Measurements from ENCODE around the gene SLC28A2. TPM values are rescaled to one million over a fixed set of nuclear protein-coding genes. Genes with fewer than 3 reads are reported as not detected.
"Not testable (repeated sequence)": the region's sequence is repeated elsewhere in the genome, so short reads cannot be mapped to it uniquely, and the experiment has no call there.

SLC28A2 gene
- total RNA-seq, 1 donor from 2014 or later, result not detected

GRCh38 chr15:45259796-45260195 lies 7.8 kb downstream of the SLC28A2 start:
- no peak for DNase-seq (ENCODE audit: low read depth)

GRCh38 chr15:45262906-45263461 lies 10.9 kb downstream of the SLC28A2 start:
- DNase-seq (ENCODE audit: low read depth), result no peak

GRCh38 chr15:45263854-45264253 lies 11.8 kb downstream of the SLC28A2 start:
- no peak for DNase-seq (ENCODE audit: low read depth)

GRCh38 chr15:45265506-45265905 lies 13.5 kb downstream of the SLC28A2 start:
- DNase-seq (ENCODE audit: low read depth), result no peak

- no peak for DNase-seq (ENCODE audit: low read depth)
These were observed 16.1 kb downstream of the SLC28A2 start for GRCh38 chr15:45268135-45268534.

- no peak for DNase-seq (ENCODE audit: low read depth)
These were observed 22.8 kb downstream of the SLC28A2 start for GRCh38 chr15:45274636-45275380.

GRCh38 chr15:45276831-45277230 lies 24.8 kb downstream of the SLC28A2 start:
- DNase-seq (ENCODE audit: low read depth), result peak; percentile 52

- peak; percentile 98 for DNase-seq (ENCODE audit: low read depth)
These were observed 27.1 kb downstream of the SLC28A2 start for GRCh38 chr15:45279024-45279698.

GRCh38 chr15:45285413-45285812 lies 33.4 kb downstream of the SLC28A2 start:
- DNase-seq (ENCODE audit: low read depth), result no peak

GRCh38 chr15:45287390-45287956 lies 35.4 kb downstream of the SLC28A2 start:
- DNase-seq (ENCODE audit: low read depth), result no peak

- DNase-seq (ENCODE audit: low read depth), result no peak
These were observed 36.9 kb downstream of the SLC28A2 start for GRCh38 chr15:45288947-45289346.

GRCh38 chr15:45291822-45292582 lies 40.0 kb downstream of the SLC28A2 start:
- DNase-seq (ENCODE audit: low read depth), result no peak

GRCh38 chr15:45293326-45293725 lies 41.3 kb downstream of the SLC28A2 start:
- DNase-seq (ENCODE audit: low read depth), result not testable (repeated sequence)

GRCh38 chr15:45298964-45299378 lies 46.9 kb downstream of the SLC28A2 start:
- DNase-seq (ENCODE audit: low read depth), result not testable (repeated sequence)

- DNase-seq (ENCODE audit: low read depth), result no peak
These were observed 52.7 kb downstream of the SLC28A2 start for GRCh38 chr15:45304711-45305110.

- no peak for DNase-seq (ENCODE audit: low read depth)
These were observed 54.1 kb downstream of the SLC28A2 start for GRCh38 chr15:45306105-45306504.

GRCh38 chr15:45307230-45307924 lies 55.3 kb downstream of the SLC28A2 start:
- DNase-seq (ENCODE audit: low read depth), result peak; percentile 57

- not testable (repeated sequence) for DNase-seq (ENCODE audit: low read depth)
These were observed 62.1 kb downstream of the SLC28A2 start for GRCh38 chr15:45314117-45314516.

GRCh38 chr15:45314960-45315359 lies 62.9 kb downstream of the SLC28A2 start:
- no peak for DNase-seq (ENCODE audit: low read depth)

- DNase-seq (ENCODE audit: low read depth), result no peak
These were observed 67.6 kb downstream of the SLC28A2 start for GRCh38 chr15:45319472-45320214.

All from myocyte (in vitro differentiated cells).